ENCODE results near the gene CBARP. TPM values are rescaled to one million over a fixed set of nuclear protein-coding genes. Genes with fewer than 3 reads are reported as not detected.
A peak's percentile ranks its signal among the peaks of the same experiment; 100 is the strongest.

CBARP gene
- total and polyA plus RNA-seq, 9 of the 15 experiments (the other 6 are each of a cell fraction or from before 2014, with no cell fraction given), result 0.03 to 8.9 (median 1.2) TPM; not detected in 1

DNA sequence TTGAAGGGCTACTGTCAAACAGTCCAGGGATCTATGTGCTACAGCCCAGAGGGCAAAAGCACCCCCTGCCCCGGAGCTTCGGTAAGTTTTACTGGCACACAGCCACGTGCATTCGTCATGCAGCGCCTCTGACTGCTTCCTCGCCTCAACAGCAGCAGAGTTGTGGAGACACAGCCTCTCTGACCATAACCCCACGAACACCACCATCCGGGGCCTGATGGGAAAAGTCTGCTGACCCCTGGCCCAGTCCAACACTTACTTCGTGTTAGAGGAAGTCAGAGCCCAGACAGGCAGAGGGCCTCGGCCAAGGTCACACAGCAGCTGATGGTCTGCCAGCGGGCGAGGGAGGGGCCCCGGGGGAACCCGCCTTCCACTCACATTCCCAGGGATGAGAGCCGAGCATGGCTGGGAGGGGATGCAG, 5.1 kb downstream of the CBARP start:
- Histone ChIP-seq H3K9me3 (replicated peaks; ENCODE audit: control insufficient read depth, insufficient read depth, low read depth, low read length) (no peaks in the 10 kb centered on the region; the same call in 1 of the 2 replicates), H3K9me1 (ENCODE audit: control insufficient read depth, insufficient read depth, low read length) (no peaks in the 10 kb centered on the region), H3K9ac (ENCODE audit: insufficient read depth in 1 of 2, low read depth in 2 of 2, low read length in 2 of 2) (peak overlapping the region in 1 of 2 experiments; percentile 86; a peak in 2 of 4 replicates), H3K27ac (ENCODE audit: extremely low read depth, low read depth, low read length) (peak overlapping the region; percentile 2; the same call in 1 of the 3 replicates), H3K4me3 (no peak overlapping the region), H3K4me1 (replicated peaks in 1 of 2; ENCODE audit: control insufficient read depth in 2 of 2, insufficient read depth in 2 of 2, low read length in 2 of 2) (peaks cover 3 to 77% of the 10 kb centered on the region in 2 experiments; a peak in 4 of 5 replicates), H2AFZ (ENCODE audit: low read depth, low read length) (no peak overlapping the region), H4K20me1 (replicated peaks; ENCODE audit: control insufficient read depth, insufficient read depth, low read length) (no peaks in the 10 kb centered on the region), H3K36me3 (ENCODE audit: control insufficient read depth, insufficient read depth, low read length) (peaks cover 46% of the 10 kb centered on the region; the same call in 1 of the 3 replicates), H3K27me3 (ENCODE audit: control insufficient read depth in 2 of 2, insufficient read depth in 2 of 2, low read length in 2 of 2) (no peaks in the 10 kb centered on the region), H3K79me2 (ENCODE audit: control insufficient read depth, insufficient read depth, low read length) (peaks cover 7% of the 10 kb centered on the region; the same call in 1 of the 3 replicates), H3K4me2 (ENCODE audit: insufficient read depth, low read length) (no peak overlapping the region)
- no peak for ATAC-seq
- no TSS peak for BruUV-seq (replicated peaks)
- 52% methylated on average over 15 of the region's 15 CpGs for WGBS (ENCODE audit: insufficient coverage, low coverage, missing lambda C conversion rate)
- intact Hi-C loops (cut with micrococcal nuclease) (no loop called here), in situ Hi-C loops (cut with MboI) (loop anchor here (25.0 kb wide), 1 partner anchor 470 kb away; the partner anchor contains the start of gene MISP)
- ChIA-PET CTCF (ENCODE audit: low intra/inter-chr PET ratio) (no interaction called here), POLR2A (interaction anchor here (0.7 to 1.5 kb wide), 2 partner anchors 15 to 36 kb away, joined by 3 to 7 read pairs; partner anchors contain the start of gene CIRBP)
- DNase-seq (ENCODE audit: extremely low read depth in 1 of 4, low spot score in 3 of 4), result no peak
- FAIRE-seq, result no peak
- TF ChIP-seq NFATC3 (IDR thresholded peaks at IDR 0.05) (no peak), SRSF9 (IDR thresholded peaks at IDR 0.05; ENCODE audit: borderline replicate concordance, low read depth, low read length) (no peak), ZNF436 (CRISPR knock-in tag; IDR thresholded peaks at IDR 0.05) (no peak), EZH2 (IDR thresholded peaks at IDR 0.05; ENCODE audit: borderline replicate concordance, low read depth, low read length) (no peak), YY1 (IDR thresholded peaks at IDR 0.05; ENCODE audit: borderline replicate concordance in 1 of 3, control insufficient read depth in 1 of 3, extremely low read depth in 1 of 3, insufficient read depth in 3 of 3, insufficient read length in 1 of 3, insufficient replicate concordance in 2 of 3, low read depth in 1 of 3, low read length in 2 of 3) (no peak), ZZZ3 (IDR thresholded peaks at IDR 0.05) (no peak), SP1 (CRISPR knock-in tag; IDR thresholded peaks at IDR 0.05) (no peak), ZNF239 (CRISPR knock-in tag; IDR thresholded peaks at IDR 0.05) (no peak), ZFP1 (CRISPR knock-in tag; IDR thresholded peaks at IDR 0.05) (no peak), BRD4 (IDR thresholded peaks at IDR 0.05) (no peak), MYC (IDR thresholded peaks at IDR 0.05; ENCODE audit: low read depth, low read length) (no peak), MYC (CRISPR knock-in tag; IDR thresholded peaks at IDR 0.05; ENCODE audit: borderline replicate concordance, low read depth) (no peak), ZFP36 (IDR thresholded peaks at IDR 0.05; ENCODE audit: low read depth, low read length, partially characterized antibody) (peak; percentile 29), HDAC1 (IDR thresholded peaks at IDR 0.05) (no peak), ZBTB1 (CRISPR knock-in tag; IDR thresholded peaks at IDR 0.05; ENCODE audit: borderline replicate concordance, low read depth) (no peak), ZBTB17 (CRISPR knock-in tag; IDR thresholded peaks at IDR 0.05) (no peak), KAT2B (IDR thresholded peaks at IDR 0.05; ENCODE audit: low read depth, low read length) (no peak), ZC3H11A (IDR thresholded peaks at IDR 0.05; ENCODE audit: low read depth, low read length) (no peak), RBM25 (IDR thresholded peaks at IDR 0.05; ENCODE audit: low read depth, low read length, severe bottlenecking) (no peak)
- TF ChIP-seq, protein P1, sequence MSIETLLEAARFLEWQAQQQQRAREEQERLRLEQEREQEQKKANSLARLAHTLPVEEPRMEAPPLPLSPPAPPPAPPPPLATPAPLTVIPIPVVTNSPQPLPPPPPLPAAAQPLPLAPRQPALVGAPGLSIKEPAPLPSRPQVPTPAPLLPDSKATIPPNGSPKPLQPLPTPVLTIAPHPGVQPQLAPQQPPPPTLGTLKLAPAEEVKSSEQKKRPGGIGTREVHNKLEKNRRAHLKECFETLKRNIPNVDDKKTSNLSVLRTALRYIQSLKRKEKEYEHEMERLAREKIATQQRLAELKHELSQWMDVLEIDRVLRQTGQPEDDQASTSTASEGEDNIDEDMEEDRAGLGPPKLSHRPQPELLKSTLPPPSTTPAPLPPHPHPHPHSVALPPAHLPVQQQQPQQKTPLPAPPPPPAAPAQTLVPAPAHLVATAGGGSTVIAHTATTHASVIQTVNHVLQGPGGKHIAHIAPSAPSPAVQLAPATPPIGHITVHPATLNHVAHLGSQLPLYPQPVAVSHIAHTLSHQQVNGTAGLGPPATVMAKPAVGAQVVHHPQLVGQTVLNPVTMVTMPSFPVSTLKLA (conservative IDR thresholded peaks at IDR 0.05), result no peak
- TF ChIP-seq, protein P2, sequence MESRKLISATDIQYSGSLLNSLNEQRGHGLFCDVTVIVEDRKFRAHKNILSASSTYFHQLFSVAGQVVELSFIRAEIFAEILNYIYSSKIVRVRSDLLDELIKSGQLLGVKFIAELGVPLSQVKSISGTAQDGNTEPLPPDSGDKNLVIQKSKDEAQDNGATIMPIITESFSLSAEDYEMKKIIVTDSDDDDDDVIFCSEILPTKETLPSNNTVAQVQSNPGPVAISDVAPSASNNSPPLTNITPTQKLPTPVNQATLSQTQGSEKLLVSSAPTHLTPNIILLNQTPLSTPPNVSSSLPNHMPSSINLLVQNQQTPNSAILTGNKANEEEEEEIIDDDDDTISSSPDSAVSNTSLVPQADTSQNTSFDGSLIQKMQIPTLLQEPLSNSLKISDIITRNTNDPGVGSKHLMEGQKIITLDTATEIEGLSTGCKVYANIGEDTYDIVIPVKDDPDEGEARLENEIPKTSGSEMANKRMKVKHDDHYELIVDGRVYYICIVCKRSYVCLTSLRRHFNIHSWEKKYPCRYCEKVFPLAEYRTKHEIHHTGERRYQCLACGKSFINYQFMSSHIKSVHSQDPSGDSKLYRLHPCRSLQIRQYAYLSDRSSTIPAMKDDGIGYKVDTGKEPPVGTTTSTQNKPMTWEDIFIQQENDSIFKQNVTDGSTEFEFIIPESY (CRISPR knock-in tag; IDR thresholded peaks at IDR 0.05), result 0 out of 2 replicates have a peak, but pooled peaks have one; percentile 23

All from K562 (cell line).